LNCaP clone FGC (cell line): Measurements from ENCODE around the gene RAD52.

Experiments used
- DNase-seq: peaks from one replicate; pipeline ENCODE4 v3.0.0-alpha.2; 2011; ENCODE audit warnings: low read depth
- H3K4me3 ChIP-seq: 2 replicates; pipeline ENCODE4 v1.5.1; 2011; ENCODE audit warnings: mild to moderate bottlenecking, low read depth, low read length, control low read depth
- CTCF ChIP-seq: IDR thresholded peaks from 2 replicates; pipeline ENCODE4 v1.5.1; 2012; ENCODE audit warnings: mild to moderate bottlenecking; ENCODE audit not compliant: control insufficient read depth, insufficient read depth; ENCODE audit errors: extremely low read depth

Gene RAD52

DNA sequence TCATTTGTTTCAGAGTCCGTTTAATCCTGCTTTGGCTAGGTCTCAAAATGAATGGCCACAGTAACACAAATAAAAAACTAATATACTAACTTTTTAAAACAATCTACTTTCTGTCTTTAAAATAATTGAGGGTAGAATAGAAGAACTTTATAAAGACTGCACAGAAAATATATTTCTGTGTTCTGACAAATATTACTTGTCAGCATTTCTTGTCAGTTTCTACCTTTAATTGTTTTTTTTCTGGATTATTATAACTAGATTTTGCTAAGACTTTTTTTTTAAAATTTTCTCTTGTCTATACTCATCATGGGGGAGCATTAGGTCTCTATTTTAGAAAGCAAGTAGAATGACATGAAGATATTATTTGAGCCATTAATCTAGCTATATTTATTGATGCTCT, 86.2 kb downstream of the RAD52 start:
- DNase-seq = no peak
- no peak overlapping the region for H3K4me3 ChIP-seq
- TF ChIP-seq CTCF = no peak

DNA sequence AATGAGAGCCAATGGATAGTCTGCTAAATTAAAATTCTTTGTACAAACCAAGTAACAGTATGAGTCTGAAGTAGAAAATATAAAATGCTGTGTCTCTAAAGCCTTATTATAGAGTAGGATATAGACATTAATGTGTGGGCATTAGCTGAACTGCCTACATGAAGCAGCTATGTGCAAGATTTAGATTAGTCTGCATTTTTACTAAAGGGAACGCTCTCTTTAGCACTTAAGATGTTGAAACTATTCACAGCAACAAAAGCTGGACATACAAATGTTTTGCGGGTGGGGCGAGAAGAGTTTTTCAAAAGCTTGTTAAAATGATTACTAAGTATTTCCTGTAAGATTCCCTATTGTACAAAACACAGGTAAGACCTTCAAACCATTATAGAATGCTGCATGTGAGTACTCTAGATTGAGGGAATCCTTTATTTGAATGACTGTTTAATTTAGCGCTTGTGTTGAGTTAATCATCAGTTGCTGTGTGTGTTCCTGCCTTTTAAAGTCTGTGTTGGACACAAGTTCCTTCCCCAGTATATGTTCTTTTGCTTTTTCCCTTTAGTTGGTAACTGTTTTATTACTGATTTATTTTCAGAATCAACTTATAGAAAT, 87.1 kb downstream of the RAD52 start:
- TF ChIP-seq CTCF = no peak
- no peak overlapping the region for H3K4me3 ChIP-seq
- DNase-seq = no peak
